Lower leg skin (tissue), 3 donors: Measurements from ENCODE around the gene RFX2.

ENCODE experiments used
- POLR2A ChIP-seq, 2 donors: fragments of 450-650 bp; IDR thresholded peaks; one replicate each; pipeline ENCODE4 v1.6.1; 2016 to 2017; ENCODE audit warnings: antibody characterized with exemption in 2 of 2, mild to moderate bottlenecking in 1 of 2, moderate library complexity in 1 of 2
- TF ChIP-seq, protein P1 (sequence below), 3 donors: fragments of 450-650 bp; IDR thresholded peaks; one replicate each; pipeline ENCODE4 v1.5.1; 2016; ENCODE audit warnings: antibody characterized with exemption in 3 of 3, mild to moderate bottlenecking in 3 of 3, moderate library complexity in 2 of 3

GRCh38 chr19:5992756-5993155, 117.5 kb downstream of the RFX2 start:
- TF ChIP-seq, protein P1, sequence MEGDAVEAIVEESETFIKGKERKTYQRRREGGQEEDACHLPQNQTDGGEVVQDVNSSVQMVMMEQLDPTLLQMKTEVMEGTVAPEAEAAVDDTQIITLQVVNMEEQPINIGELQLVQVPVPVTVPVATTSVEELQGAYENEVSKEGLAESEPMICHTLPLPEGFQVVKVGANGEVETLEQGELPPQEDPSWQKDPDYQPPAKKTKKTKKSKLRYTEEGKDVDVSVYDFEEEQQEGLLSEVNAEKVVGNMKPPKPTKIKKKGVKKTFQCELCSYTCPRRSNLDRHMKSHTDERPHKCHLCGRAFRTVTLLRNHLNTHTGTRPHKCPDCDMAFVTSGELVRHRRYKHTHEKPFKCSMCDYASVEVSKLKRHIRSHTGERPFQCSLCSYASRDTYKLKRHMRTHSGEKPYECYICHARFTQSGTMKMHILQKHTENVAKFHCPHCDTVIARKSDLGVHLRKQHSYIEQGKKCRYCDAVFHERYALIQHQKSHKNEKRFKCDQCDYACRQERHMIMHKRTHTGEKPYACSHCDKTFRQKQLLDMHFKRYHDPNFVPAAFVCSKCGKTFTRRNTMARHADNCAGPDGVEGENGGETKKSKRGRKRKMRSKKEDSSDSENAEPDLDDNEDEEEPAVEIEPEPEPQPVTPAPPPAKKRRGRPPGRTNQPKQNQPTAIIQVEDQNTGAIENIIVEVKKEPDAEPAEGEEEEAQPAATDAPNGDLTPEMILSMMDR (IDR thresholded peaks at IDR 0.05), result no peak
- TF ChIP-seq POLR2A (IDR thresholded peaks at IDR 0.05), result no peak
